Small intestine (tissue), 7 donors: Measurements from ENCODE around the gene TMEM250. TPM values are rescaled to one million over a fixed set of nuclear protein-coding genes. Genes with fewer than 3 reads are reported as not detected.

Experiments used
- DNase-seq, 2 donors: peaks; one replicate each; pipeline versions ENCODE4 v3.0.0 to v3.0.0-alpha.2; 2013
- FAIRE-seq: peaks from 2 replicates; lab custom pipeline; 2012; peaks lifted over from hg19 to GRCh38; lab: Jason Lieb, UNC
- H3K27ac ChIP-seq, 3 donors: one replicate each; pipeline ENCODE4 v1.5.1; 2013; ENCODE audit warnings: low read length in 2 of 3, mild to moderate bottlenecking in 2 of 3, control low read depth in 1 of 3, inconsistent platforms in 1 of 3, low read depth in 1 of 3, moderate library complexity in 1 of 3
- H3K27me3 ChIP-seq, 3 donors: one replicate each; pipeline ENCODE4 v1.6.1; 2013; ENCODE audit warnings: low read length in 3 of 3, inconsistent platforms in 1 of 3; ENCODE audit not compliant: control insufficient read depth in 3 of 3, insufficient read depth in 3 of 3
- H3K36me3 ChIP-seq, 3 donors: one replicate each; pipeline ENCODE4 v1.6.1; 2013; ENCODE audit warnings: low read length in 3 of 3, inconsistent platforms in 1 of 3, low read depth in 1 of 3, mild to moderate bottlenecking in 1 of 3, moderate library complexity in 1 of 3; ENCODE audit not compliant: control insufficient read depth in 3 of 3, insufficient read depth in 2 of 3
- H3K4me1 ChIP-seq, 3 donors: one replicate each; pipeline ENCODE4 v1.6.1; 2013; ENCODE audit warnings: low read length in 2 of 3, inconsistent platforms in 1 of 3, low read depth in 1 of 3, mild to moderate bottlenecking in 1 of 3, moderate library complexity in 1 of 3; ENCODE audit not compliant: control insufficient read depth in 3 of 3, insufficient read depth in 2 of 3
- H3K4me3 ChIP-seq, 3 donors: one replicate each; pipeline ENCODE4 v1.5.1; 2013; ENCODE audit warnings: low read length in 3 of 3, control low read depth in 1 of 3, inconsistent platforms in 1 of 3, low read depth in 1 of 3, mild to moderate bottlenecking in 1 of 3, moderate library complexity in 1 of 3
- H3K9me3 ChIP-seq, 2 donors: one replicate each; pipeline ENCODE4 v1.6.1; 2013; ENCODE audit warnings: low read depth in 1 of 2, low read length in 1 of 2; ENCODE audit not compliant: control insufficient read depth in 2 of 2, insufficient read depth in 1 of 2
- WGBS, 3 donors: extraction: QIAGEN DNeasy Blood & Tissue Kit; methylation state at CpG; one replicate each; pipeline ENCODE4 v1.1.7; 2013; 5-methylcytosine and 5-hydroxymethylcytosine counted together
- polyA plus RNA-seq, 4 donors: library from polyadenylated mRNA; stranded (reverse) in 3 of 4; unstranded in 1 of 4; fragments of 200-250 nt in 3 of 4; fragments of 120-200 nt in 1 of 4; gene quantifications; one replicate each; pipeline versions ENCODE4 v1.2.1 to v1.2.3, GENCODE V29; 2013
- donor health status: healthy with polysubstance abuse.
- donor health status: control.
- donor health status: control.
- donor health status: Bipolar disorder and iron deficiency.
- donor health status: healthy.

TMEM250 gene
- polyA plus RNA-seq, 4 donors = 21.2 to 43.9 (median 32.2) TPM

DNA sequence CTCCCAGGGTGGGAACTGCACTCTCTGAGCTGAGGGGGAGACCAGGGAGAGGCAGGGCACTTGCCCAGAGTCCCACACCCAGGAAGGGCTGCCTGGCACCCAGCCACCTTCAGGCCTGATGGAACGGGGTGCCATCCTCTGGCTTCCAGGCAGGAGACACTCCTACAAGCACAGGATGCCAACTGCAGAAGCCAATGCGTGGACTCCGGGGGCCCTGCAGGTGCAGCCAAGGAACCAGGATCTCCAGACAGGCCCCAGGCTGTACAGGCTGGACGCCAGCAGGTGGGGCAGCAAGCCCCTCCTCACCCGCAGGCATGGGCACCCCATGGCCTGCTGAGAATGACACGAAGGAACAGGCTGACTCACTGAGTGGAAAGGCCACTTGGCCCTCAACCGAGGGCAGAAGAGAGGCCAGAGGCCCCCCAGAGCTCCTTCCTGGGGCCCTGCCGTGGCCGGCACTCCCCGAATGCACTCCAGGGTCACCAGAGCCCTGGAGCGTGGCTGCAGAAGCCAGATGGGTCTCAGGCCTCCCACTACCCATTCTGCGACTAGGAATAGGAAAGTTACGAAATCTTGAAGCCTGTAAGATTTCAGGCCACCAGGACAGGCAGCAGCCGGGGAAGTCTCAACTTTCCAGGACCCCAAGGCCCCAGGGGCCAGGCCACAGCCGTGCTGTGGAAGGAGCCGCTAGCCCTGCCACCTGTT lies 39.3 kb downstream of the TMEM250 start:
- no peaks in the 10 kb centered on the region for H3K4me1 ChIP-seq
- no peak for DNase-seq
- no peaks in the 10 kb centered on the region for H3K9me3 ChIP-seq
- 48 to 67% (median 58%) methylated on average over 13 to 16 of the region's 16 CpGs for WGBS, 3 donors
- H3K4me3 ChIP-seq = no peak overlapping the region
- peaks cover 0 to 63% (median 0%) of the 10 kb centered on the region in 3 donors for H3K36me3 ChIP-seq
- no peaks in the 10 kb centered on the region for H3K27me3 ChIP-seq
- H3K27ac ChIP-seq = no peak overlapping the region
- FAIRE-seq = no peak

DNA sequence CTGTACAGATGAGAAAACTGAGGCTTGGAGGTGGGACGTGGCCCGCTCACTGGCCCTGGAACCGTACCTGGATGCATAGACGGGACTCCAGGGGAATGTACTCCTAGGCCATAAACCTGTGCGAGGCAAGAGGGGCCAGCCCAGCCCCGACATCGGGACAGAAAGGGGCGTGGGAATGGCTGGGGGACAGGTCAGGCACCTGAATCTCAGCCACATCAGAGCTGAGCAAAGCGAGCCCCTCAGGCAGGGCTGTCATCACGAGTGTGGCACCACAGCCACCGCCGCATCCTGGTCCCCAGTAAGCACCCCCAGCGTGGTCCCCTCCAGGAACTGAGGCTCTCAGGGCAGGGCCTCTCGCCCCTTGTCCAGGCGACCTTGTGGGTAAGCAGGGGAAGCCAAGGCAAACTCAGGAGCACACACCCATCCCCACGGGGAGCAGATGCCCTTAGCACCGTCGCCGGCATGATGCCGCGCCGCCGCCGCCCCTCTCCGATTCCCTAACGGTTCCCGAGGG lies 40.1 kb downstream of the TMEM250 start:
- no peak for FAIRE-seq
- Histone ChIP-seq H3K27ac (no peak overlapping the region), H3K4me3 (no peak overlapping the region), H3K4me1 (no peaks in the 10 kb centered on the region), H3K36me3 (peaks cover 0 to 59% (median 0%) of the 10 kb centered on the region in 3 donors), H3K27me3 (no peaks in the 10 kb centered on the region), H3K9me3 (no peaks in the 10 kb centered on the region)
- 85 to 87% (median 87%) methylated on average over 26 to 27 of the region's 27 CpGs for WGBS, 3 donors
- no peak for DNase-seq

DNA sequence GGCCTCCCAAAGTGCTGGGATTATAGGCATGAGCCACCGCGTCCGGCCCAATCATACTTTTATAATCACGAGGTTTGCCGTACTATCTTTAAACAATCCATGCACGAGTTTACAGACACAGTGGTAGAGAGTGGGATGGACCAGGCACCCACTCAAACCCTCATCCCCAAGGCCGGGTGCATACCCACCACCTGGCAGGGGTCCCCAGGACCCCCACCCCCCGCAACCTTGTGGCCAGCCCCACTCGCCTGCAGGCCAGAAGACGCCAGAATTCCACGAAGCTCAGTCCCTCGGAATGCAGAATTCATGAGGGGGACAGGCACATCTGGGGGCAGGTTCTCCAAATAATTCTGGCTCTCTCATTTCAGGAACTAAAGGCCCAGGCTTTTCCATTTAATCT lies 40.7 kb downstream of the TMEM250 start:
- no peak overlapping the region for H3K27ac ChIP-seq
- H3K9me3 ChIP-seq = no peaks in the 10 kb centered on the region
- DNase-seq (no peak), FAIRE-seq (no peak)
- H3K4me1 ChIP-seq = no peaks in the 10 kb centered on the region
- H3K4me3 ChIP-seq = no peak overlapping the region
- WGBS, 3 donors = 85 to 86% (median 86%) methylated on average over 12 of the region's 12 CpGs
- H3K27me3 ChIP-seq = no peaks in the 10 kb centered on the region
- peaks cover 0 to 55% (median 0%) of the 10 kb centered on the region in 3 donors for H3K36me3 ChIP-seq

DNA sequence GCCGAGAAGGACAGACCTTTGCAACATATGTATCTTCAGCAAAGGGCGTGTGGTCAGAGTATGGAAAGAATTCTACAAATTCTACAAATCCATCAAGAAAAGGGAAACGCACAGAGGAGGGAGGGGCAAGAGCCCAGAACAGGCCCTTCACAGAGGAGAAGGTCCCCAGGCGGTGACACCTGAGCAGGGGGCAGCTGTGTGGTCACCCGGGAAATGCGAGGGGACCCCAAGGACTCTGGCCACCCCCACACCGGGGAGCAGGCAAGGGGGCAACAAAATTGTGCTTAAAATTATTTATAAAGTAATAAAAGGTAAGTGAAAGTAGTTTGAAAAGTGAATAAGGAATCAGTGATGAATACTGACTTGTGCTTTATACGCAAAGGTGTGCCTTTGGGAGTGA lies 41.2 kb downstream of the TMEM250 start:
- H3K27ac ChIP-seq = no peak overlapping the region
- no peaks in the 10 kb centered on the region for H3K27me3 ChIP-seq
- DNase-seq (no peak), FAIRE-seq (no peak)
- H3K36me3 ChIP-seq = peaks cover 0 to 51% (median 0%) of the 10 kb centered on the region in 3 donors
- H3K9me3 ChIP-seq = no peaks in the 10 kb centered on the region
- H3K4me3 ChIP-seq = no peak overlapping the region
- H3K4me1 ChIP-seq = no peaks in the 10 kb centered on the region
- WGBS, 3 donors = 77 to 92% (median 85%) methylated on average over 8 of the region's 8 CpGs

DNA sequence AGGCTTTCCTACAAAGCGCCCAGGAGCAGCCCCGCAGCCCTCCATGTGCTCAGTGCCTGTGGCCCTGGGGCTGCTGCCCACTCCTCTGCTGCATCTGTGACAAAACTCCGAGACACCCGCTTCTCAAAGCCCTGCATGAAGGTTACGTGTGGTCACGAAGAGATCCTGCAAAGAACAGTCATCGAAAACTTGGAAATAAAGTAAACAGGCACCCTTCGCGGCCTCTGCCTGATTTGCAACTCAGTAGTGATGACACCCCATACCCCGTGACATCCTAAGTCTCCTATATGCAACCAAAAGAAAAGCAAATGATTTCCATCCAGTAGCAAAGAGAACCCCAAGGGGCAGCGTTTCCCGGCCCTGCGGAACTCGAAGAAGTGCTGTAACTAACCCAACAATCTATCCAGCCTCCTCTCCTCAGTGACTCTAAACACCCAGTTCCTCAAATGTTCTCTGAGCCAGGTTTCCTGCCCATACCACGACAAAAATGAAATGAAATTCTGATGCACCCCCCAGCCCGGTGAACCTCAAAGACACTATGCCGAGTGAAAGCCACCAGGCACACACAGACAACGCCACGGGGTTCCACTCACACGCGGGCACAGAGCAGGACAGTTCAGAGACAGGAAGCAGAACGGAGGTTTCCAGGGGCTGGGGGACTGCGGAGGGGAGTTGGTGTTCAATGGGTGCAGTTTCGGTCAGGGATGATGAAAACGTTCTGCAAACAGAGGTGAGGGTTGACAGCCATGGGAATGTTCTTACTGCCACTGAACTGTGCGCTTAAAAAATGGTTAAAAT lies 42.6 kb downstream of the TMEM250 start:
- Histone ChIP-seq H3K4me3 (no peak overlapping the region), H3K36me3 (peaks cover 0 to 45% (median 0%) of the 10 kb centered on the region in 3 donors), H3K27me3 (no peaks in the 10 kb centered on the region), H3K27ac (no peak overlapping the region), H3K9me3 (no peaks in the 10 kb centered on the region), H3K4me1 (no peaks in the 10 kb centered on the region)
- DNase-seq (no peak), FAIRE-seq (no peak)
- 74 to 89% (median 77%) methylated on average over 26 of the region's 26 CpGs for WGBS, 3 donors

DNA sequence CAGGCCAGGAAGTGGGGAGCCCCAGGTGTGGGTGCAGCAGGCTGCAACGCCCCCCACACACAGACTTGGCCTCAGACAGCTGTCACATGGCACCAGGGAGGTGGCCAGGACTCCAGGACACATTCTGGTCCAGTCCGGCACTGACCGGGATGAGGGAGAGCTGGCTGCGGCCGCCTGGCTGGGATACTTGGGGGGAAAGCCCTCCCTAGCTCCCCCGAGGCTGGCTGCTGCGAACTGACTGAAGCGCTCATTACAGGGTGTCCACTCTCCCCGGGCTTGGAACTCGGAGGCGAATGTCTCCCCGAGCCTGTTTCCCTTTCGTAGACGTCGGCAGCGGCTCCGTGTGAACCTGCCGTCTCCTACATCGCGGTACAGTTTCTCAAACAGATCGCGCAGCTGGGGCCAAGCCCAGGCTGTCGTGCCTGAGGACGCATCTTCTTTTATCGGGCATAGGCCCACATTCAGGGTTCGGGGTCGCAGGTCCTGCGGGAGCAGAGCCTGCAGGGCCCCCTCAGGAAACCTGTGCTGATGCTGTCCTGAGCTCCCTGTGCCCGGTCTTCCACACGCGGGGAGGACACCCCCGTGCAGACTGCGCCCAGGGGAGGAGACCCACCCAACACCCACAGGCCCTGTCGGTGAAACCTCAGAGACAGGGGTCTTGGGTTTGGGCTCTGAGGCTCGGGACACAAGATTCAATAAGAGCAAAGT lies 43.4 kb downstream of the TMEM250 start:
- Histone ChIP-seq H3K9me3 (no peaks in the 10 kb centered on the region), H3K27ac (no peak overlapping the region), H3K27me3 (no peaks in the 10 kb centered on the region), H3K36me3 (peaks cover 0 to 41% (median 0%) of the 10 kb centered on the region in 3 donors), H3K4me3 (no peak overlapping the region), H3K4me1 (no peaks in the 10 kb centered on the region)
- DNase-seq (no peak), FAIRE-seq (no peak)
- 85 to 94% (median 88%) methylated on average over 35 of the region's 35 CpGs for WGBS, 3 donors

DNA sequence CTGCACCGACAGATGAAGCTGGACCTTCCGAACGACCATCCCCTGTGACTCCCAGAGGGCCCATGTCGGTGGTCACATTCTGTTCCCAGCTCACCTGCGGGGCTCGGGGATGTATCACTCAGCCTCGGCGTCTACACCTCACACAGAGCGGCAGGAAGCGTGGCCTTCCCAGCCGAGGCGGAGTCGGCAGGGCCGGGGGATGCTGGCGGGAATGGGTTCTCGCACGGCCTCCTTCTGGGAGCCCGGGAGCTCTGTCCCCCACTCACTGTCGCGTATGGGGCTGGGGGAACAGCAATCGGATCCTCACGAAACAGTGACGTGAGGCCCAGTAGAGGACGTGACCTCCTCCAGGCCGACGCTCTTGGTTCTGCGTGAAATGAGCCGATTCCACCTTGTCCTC lies 44.0 kb downstream of the TMEM250 start:
- H3K27me3 ChIP-seq = no peaks in the 10 kb centered on the region
- no peak for FAIRE-seq
- no peaks in the 10 kb centered on the region for H3K9me3 ChIP-seq
- no peak overlapping the region for H3K27ac ChIP-seq
- H3K4me3 ChIP-seq = no peak overlapping the region
- 92 to 96% (median 95%) methylated on average over 28 of the region's 28 CpGs for WGBS, 3 donors
- H3K4me1 ChIP-seq = no peaks in the 10 kb centered on the region
- DNase-seq = no peak
- H3K36me3 ChIP-seq = peaks cover 0 to 36% (median 0%) of the 10 kb centered on the region in 3 donors
